IMR-90 (cell line): ENCODE results near the gene TAB2.

Experiments used
- CTCF ChIP-seq: conservative IDR thresholded peaks from 2 replicates; pipeline ENCODE4 v1.5.1; 2012; ENCODE audit warnings: mild to moderate bottlenecking, low read depth, low read length, improper control_type of control experiment
- MAFK ChIP-seq: IDR thresholded peaks from 2 replicates; pipeline ENCODE4 v1.6.1; 2012; ENCODE audit warnings: low read depth, low read length, improper control_type of control experiment
- MXI1 ChIP-seq: IDR thresholded peaks from 2 replicates; pipeline ENCODE4 v1.6.1; 2012; ENCODE audit warnings: low read depth, mild to moderate bottlenecking, low read length, moderate library complexity, borderline replicate concordance
- POLR2A ChIP-seq: IDR thresholded peaks from 2 replicates; pipeline ENCODE4 v1.6.1; 2012; ENCODE audit warnings: mild to moderate bottlenecking, low read depth, low read length

DNA sequence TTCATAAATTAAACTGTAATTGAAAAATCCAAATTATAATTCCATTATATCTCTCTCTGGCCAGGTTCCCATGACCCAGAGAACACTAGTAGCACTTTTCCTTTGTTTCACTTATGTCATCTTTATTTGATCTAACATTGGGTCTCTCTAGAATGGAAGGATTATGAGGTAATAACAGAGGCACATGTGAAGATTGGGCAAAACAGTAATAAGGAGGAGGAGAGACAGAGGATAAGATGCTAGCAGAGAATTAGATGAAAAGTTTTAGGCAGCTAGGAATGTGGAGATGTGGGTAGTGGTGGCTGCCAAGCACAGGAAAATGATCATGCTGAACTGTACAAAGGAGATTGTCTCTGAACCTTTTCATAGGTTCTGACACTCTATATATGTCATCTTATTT, 3.3 kb downstream of the TAB2 start:
- TF ChIP-seq CTCF (no peak), MAFK (no peak), POLR2A (no peak), MXI1 (no peak)
